Colonic mucosa (tissue), 4 donors: ENCODE data around the gene ARHGAP26. TPM values are rescaled to one million over a fixed set of nuclear protein-coding genes. Genes with fewer than 3 reads are reported as not detected.

Experiments used
- DNase-seq: peaks from one replicate; pipeline ENCODE4 v3.0.0-alpha.2; 2020
- H3K27ac ChIP-seq: fragments of 200-600 bp; one replicate; pipeline ENCODE4 v1.8.0; 2021
- H3K27me3 ChIP-seq: fragments of 200-600 bp; one replicate; pipeline ENCODE4 v1.8.0; 2021
- H3K36me3 ChIP-seq: fragments of 200-600 bp; one replicate; pipeline ENCODE4 v1.8.0; 2021
- H3K4me1 ChIP-seq: fragments of 200-600 bp; one replicate; pipeline ENCODE4 v1.8.0; 2021; ENCODE audit warnings: mild to moderate bottlenecking
- H3K4me3 ChIP-seq: fragments of 200-600 bp; one replicate; pipeline ENCODE4 v1.8.0; 2021
- H3K9ac ChIP-seq, 2 donors: one replicate each; pipeline ENCODE4 v1.7.0; 2013; ENCODE audit warnings: control low read depth in 2 of 2, low read depth in 2 of 2, low read length in 2 of 2
- H3K9me3 ChIP-seq: fragments of 200-600 bp; one replicate; pipeline ENCODE4 v1.8.0; 2021
- intact Hi-C: fragments of 100-400 bp; cut with DNase I; formaldehyde crosslinking; loops from one replicate; pipeline ENCODE4 v1.14.1; 2022
- total RNA-seq, 2 donors: library from RNA; stranded (reverse); fragmentation: NEBNext Ultra II Directional in 1 of 2; extraction: Animal tissue kit (Norgen Biotek cat#: 25700) in 1 of 2; gene quantifications; one replicate each; pipeline ENCODE4 v1.2.1, GENCODE V29; 2021
- TF ChIP-seq, protein P1 (sequence below): fragments of 200-600 bp; IDR thresholded peaks from one replicate; pipeline ENCODE4 v1.8.0; 2022; ENCODE audit warnings: antibody characterized with exemption, mild to moderate bottlenecking
- donor health status: healthy.
- donor health status: DM: no; HTN: no; CAD: no.
- donor health status: DM: no; HTN: no; CAD: no.

The ARHGAP26 gene
- total RNA-seq, 2 donors from 2014 or later = 59.1 to 74.0 TPM

DNA sequence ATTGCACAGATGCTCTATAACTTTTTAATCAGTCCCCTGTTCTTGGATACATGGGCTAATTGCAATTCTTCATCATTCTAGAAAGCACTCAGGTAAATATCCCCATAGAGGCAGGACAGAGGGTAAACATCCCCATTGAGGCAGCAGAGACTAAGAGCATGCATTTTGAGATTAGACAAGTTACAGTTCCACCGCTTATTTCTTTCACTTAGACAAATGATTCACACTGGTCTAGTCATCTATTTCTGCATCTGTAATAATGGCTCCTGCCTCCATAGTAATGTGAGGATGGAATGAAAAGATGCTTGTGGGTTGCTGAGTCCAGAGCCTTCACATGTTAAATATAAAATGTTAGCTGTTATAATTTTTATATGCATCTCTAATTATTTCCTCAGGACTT, 276.9 kb downstream of the ARHGAP26 start:
- intact Hi-C loops = loop anchor here (10.0 kb wide), 1 partner anchor 88 kb away; no protein-coding TSS in a partner anchor
- Histone ChIP-seq H3K4me3 (no peak overlapping the region), H3K27ac (no peak overlapping the region), H3K9ac (no peak overlapping the region), H3K27me3 (no peaks in the 10 kb centered on the region), H3K36me3 (peaks cover 4% of the 10 kb centered on the region), H3K4me1 (no peaks in the 10 kb centered on the region), H3K9me3 (no peaks in the 10 kb centered on the region)
- no peak for DNase-seq
- TF ChIP-seq, protein P1, sequence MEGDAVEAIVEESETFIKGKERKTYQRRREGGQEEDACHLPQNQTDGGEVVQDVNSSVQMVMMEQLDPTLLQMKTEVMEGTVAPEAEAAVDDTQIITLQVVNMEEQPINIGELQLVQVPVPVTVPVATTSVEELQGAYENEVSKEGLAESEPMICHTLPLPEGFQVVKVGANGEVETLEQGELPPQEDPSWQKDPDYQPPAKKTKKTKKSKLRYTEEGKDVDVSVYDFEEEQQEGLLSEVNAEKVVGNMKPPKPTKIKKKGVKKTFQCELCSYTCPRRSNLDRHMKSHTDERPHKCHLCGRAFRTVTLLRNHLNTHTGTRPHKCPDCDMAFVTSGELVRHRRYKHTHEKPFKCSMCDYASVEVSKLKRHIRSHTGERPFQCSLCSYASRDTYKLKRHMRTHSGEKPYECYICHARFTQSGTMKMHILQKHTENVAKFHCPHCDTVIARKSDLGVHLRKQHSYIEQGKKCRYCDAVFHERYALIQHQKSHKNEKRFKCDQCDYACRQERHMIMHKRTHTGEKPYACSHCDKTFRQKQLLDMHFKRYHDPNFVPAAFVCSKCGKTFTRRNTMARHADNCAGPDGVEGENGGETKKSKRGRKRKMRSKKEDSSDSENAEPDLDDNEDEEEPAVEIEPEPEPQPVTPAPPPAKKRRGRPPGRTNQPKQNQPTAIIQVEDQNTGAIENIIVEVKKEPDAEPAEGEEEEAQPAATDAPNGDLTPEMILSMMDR = no peak

DNA sequence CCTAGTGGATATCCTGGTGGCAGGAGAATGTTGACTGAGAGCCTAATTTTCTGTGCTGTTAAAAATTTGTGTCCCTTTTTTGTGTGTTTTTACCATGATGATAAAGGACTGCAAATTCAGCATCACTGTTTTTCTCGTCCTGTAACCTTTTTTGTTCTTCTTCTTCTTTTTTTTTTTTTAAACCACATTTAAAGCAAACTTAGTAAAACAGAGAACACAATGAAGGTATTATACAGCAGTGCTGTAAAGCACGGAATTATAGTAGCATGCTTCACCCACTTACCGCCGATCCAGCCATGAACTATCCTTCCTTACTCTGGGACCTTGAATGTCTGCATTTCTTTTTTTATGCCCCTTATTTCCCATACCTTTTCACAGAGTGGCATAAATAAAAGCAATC, 280.0 kb downstream of the ARHGAP26 start:
- TF ChIP-seq, protein P1 = no peak
- no peak for DNase-seq
- Histone ChIP-seq H3K36me3 (no peaks in the 10 kb centered on the region), H3K9me3 (no peaks in the 10 kb centered on the region), H3K27me3 (no peaks in the 10 kb centered on the region), H3K9ac (no peak overlapping the region), H3K4me1 (no peaks in the 10 kb centered on the region), H3K4me3 (no peak overlapping the region), H3K27ac (no peak overlapping the region)
- intact Hi-C loops = no loop called here

DNA sequence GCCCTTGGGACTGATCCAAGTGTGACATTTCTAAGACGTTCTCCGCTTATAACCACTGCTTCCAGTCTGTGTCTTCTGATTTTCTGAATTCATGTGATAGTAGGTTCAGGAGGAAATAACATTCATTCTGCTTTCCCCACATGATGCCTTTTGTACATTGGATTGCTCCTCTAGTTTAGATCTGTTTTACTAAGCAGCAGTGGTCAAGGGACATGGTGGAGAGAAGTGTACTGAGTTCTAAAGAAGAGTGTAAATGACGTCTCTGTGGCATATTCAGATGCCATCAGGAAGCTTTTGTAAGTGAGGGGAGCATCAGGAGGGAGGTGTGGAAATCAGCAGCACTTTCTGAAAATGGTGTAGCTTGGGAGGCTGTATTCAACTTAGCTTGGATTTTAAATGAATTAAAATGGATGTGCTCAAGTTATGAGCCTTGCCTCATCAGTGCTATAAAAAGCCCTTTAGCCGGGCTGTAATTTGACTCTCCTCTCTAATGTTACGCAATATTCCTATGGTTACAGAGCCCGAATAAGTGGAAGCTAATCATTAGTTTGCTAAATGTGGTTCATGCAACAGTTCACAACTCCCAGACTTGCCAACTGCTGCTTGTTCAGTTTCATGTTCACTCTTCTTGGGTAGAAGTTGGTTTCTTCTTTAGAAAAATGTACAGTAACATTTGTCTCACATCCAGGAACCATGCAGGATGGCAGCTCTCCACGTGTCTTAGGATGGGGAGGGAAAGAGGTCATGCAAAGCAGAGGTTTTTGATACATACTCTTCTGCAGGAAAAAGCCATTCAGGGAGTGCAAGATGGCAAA, 281.3 kb downstream of the ARHGAP26 start:
- no peak for DNase-seq
- no peaks in the 10 kb centered on the region for H3K27me3 ChIP-seq
- H3K36me3 ChIP-seq = no peaks in the 10 kb centered on the region
- intact Hi-C loops = no loop called here
- no peak overlapping the region for H3K9ac ChIP-seq
- H3K4me3 ChIP-seq = no peak overlapping the region
- H3K9me3 ChIP-seq = no peaks in the 10 kb centered on the region
- no peak overlapping the region for H3K27ac ChIP-seq
- no peaks in the 10 kb centered on the region for H3K4me1 ChIP-seq
- TF ChIP-seq, protein P1 = no peak

GRCh38 chr5:143052967-143053682, 282.9 kb downstream of the ARHGAP26 start:
- no peak overlapping the region for H3K27ac ChIP-seq
- no peaks in the 10 kb centered on the region for H3K27me3 ChIP-seq
- DNase-seq = no peak
- no peaks in the 10 kb centered on the region for H3K36me3 ChIP-seq
- H3K4me3 ChIP-seq = no peak overlapping the region
- intact Hi-C loops = no loop called here
- no peaks in the 10 kb centered on the region for H3K4me1 ChIP-seq
- no peaks in the 10 kb centered on the region for H3K9me3 ChIP-seq
- no peak overlapping the region for H3K9ac ChIP-seq
- TF ChIP-seq, protein P1 = no peak

DNA sequence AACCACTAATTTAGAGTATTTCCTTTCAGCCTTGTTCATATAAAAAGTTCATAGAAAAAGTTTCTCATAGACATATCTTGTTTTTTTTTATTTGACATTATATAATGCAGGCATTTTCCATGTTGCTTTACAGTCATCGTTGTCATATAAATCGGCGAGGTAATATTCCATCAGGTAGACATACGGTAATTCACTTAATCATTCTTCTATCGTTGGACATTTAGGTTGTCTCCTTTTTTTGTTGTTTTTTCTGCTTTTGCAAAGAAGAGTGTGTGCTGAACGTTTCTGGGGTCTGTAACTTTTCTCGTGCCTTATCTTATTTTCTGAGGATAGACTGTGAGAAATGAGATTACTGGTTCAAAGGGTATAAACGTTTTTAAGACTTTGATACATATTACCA, 283.6 kb downstream of the ARHGAP26 start:
- no peak overlapping the region for H3K4me3 ChIP-seq
- H3K9ac ChIP-seq = no peak overlapping the region
- H3K9me3 ChIP-seq = no peaks in the 10 kb centered on the region
- intact Hi-C loops = no loop called here
- no peaks in the 10 kb centered on the region for H3K4me1 ChIP-seq
- no peak for DNase-seq
- H3K27ac ChIP-seq = no peak overlapping the region
- H3K27me3 ChIP-seq = no peaks in the 10 kb centered on the region
- H3K36me3 ChIP-seq = no peaks in the 10 kb centered on the region
- TF ChIP-seq, protein P1 = no peak
